ENCODE results near the gene SERGEF.

SERGEF gene

GRCh38 chr11:17794981-17795380 lies 217.9 kb downstream of the SERGEF start:
- no peak for FAIRE-seq
- TF ChIP-seq POU2F2 (IDR thresholded peaks at IDR 0.05; ENCODE audit: low read depth, low read length), result no peak
- TF ChIP-seq SPI1 (IDR thresholded peaks at IDR 0.05; ENCODE audit: low read depth, low read length), result no peak
- TF ChIP-seq POLR2A (IDR thresholded peaks at IDR 0.05; ENCODE audit: low read depth, low read length), result no peak
- TF ChIP-seq POLR2AphosphoS5 (IDR thresholded peaks at IDR 0.05; ENCODE audit: low read depth, low read length), result no peak
- no peak for TF ChIP-seq TAF1 (IDR thresholded peaks at IDR 0.05; ENCODE audit: low read depth, low read length)
- no peak for TF ChIP-seq PAX5 (IDR thresholded peaks at IDR 0.05; ENCODE audit: insufficient read depth, low read length, severe bottlenecking)
- no peak for DNase-seq (ENCODE audit: insufficient read length, low spot score)

DNA sequence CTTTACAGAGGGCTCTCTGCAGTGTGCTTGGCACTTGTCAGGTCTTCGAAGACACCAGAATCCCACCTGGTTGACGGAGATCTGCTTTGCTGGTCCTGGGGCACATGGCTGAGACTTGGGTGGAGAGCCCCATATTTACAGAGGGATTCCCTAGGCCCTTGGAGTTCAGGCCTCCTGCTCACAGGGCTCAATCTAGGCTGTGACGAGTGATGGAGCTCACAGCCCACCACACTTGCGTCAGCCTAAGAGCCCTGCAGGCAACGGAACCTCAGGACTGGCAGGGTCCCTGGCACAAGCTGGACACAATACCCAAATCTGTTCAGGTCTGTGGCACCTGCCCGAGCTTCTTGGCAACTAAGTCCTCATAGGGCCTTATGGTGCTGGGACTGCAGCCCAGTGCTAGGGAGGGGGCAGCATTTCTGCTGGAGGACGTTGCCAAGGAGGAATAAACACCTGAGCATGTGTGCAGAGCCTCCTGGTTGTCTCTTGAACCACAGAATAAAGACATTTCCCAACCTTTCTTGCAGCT lies 219.1 kb downstream of the SERGEF start:
- DNase-seq (ENCODE audit: insufficient read length, low spot score) (no peak), FAIRE-seq (no peak)
- no peak for TF ChIP-seq POLR2AphosphoS5 (IDR thresholded peaks at IDR 0.05; ENCODE audit: low read depth, low read length)

- FAIRE-seq (no peak), DNase-seq (ENCODE audit: insufficient read length, low spot score) (no peak)
- TF ChIP-seq POU2F2 (IDR thresholded peaks at IDR 0.05; ENCODE audit: low read depth, low read length) (no peak), POLR2AphosphoS5 (IDR thresholded peaks at IDR 0.05; ENCODE audit: low read depth, low read length) (no peak), POLR2A (IDR thresholded peaks at IDR 0.05; ENCODE audit: low read depth, low read length) (no peak), TAF1 (IDR thresholded peaks at IDR 0.05; ENCODE audit: low read depth, low read length) (no peak), SPI1 (IDR thresholded peaks at IDR 0.05; ENCODE audit: low read depth, low read length) (no peak)
Measured at GRCh38 chr11:17792161-17792560, 220.7 kb downstream of the SERGEF start.

DNA sequence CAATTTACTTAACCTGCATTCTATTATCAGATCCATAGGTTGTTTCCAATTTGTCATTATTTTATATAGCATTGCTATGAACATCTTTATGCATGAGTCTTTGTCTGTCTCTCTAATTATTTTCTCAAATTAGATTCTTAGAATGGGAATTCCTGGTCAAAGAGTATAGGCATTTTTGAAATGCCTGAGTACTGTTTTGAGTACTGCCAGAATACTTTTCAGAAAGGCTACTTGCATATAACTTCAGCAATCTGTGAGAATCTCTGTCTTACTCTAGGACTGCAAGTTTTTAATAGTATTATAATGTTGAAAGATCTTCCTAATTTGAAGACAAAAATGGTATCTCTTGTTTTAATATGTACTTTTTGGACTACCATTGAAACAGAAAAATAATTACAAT lies 221.7 kb downstream of the SERGEF start:
- TF ChIP-seq POLR2AphosphoS5 (IDR thresholded peaks at IDR 0.05; ENCODE audit: low read depth, low read length) (no peak), POLR2A (IDR thresholded peaks at IDR 0.05; ENCODE audit: low read depth, low read length) (no peak), PAX5 (IDR thresholded peaks at IDR 0.05; ENCODE audit: insufficient read depth, low read length, severe bottlenecking) (no peak)
- FAIRE-seq, result no peak
- no peak for DNase-seq (ENCODE audit: insufficient read length, low spot score)

GRCh38 chr11:17790453-17790852 lies 222.4 kb downstream of the SERGEF start:
- TF ChIP-seq POLR2AphosphoS5 (IDR thresholded peaks at IDR 0.05; ENCODE audit: low read depth, low read length) (no peak), SPI1 (IDR thresholded peaks at IDR 0.05; ENCODE audit: low read depth, low read length) (no peak), PAX5 (IDR thresholded peaks at IDR 0.05; ENCODE audit: insufficient read depth, low read length, severe bottlenecking) (no peak), POU2F2 (IDR thresholded peaks at IDR 0.05; ENCODE audit: low read depth, low read length) (no peak), POLR2A (IDR thresholded peaks at IDR 0.05; ENCODE audit: low read depth, low read length) (no peak), TAF1 (IDR thresholded peaks at IDR 0.05; ENCODE audit: low read depth, low read length) (no peak)
- DNase-seq (ENCODE audit: insufficient read length, low spot score) (no peak), FAIRE-seq (no peak)

- DNase-seq (ENCODE audit: insufficient read length, low spot score), result no peak
- no peak for TF ChIP-seq POLR2AphosphoS5 (IDR thresholded peaks at IDR 0.05; ENCODE audit: low read depth, low read length)
- TF ChIP-seq TAF1 (IDR thresholded peaks at IDR 0.05; ENCODE audit: low read depth, low read length), result no peak
- TF ChIP-seq PAX5 (IDR thresholded peaks at IDR 0.05; ENCODE audit: insufficient read depth, low read length, severe bottlenecking), result no peak
- no peak for TF ChIP-seq SPI1 (IDR thresholded peaks at IDR 0.05; ENCODE audit: low read depth, low read length)
- no peak for TF ChIP-seq POLR2A (IDR thresholded peaks at IDR 0.05; ENCODE audit: low read depth, low read length)
- TF ChIP-seq POU2F2 (IDR thresholded peaks at IDR 0.05; ENCODE audit: low read depth, low read length), result no peak
- no peak for FAIRE-seq
Measured at GRCh38 chr11:17788084-17788483, 224.8 kb downstream of the SERGEF start.

DNA sequence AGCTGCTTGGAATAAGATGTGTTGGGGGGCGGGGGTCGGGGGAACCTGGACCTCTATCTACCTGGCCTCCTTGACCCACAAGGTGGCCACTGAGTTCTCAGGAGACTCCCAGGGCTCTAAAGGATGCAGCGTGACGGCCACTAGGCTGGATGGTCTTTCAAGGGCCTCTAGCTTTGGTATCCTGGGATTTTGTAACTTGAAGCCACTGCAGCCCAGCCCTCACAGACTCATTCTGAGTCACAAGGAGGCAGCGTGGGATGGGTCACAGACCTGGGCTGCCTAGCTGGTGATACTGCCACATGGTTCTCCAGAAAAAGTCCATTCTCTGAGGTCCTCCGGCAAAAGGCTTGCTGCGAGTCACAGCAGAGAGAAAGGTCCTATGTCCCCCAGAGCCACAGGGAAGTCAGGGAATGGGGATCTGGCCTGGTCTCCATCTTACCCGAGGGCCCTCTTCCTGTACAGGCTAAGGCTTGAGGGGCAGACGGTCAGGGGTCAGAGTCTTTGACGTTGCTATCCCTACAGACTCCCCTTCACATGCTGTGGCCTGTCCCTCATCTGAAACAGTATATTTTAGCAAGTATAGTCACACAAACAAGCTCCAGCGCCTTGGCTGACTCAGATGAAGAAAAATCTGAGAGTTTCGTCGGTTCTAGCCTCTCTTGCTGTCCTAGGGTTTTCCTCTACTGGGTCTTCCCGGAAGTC lies 225.9 kb downstream of the SERGEF start:
- FAIRE-seq (no peak), DNase-seq (ENCODE audit: insufficient read length, low spot score) (no peak)
- TF ChIP-seq POLR2A (IDR thresholded peaks at IDR 0.05; ENCODE audit: low read depth, low read length), result no peak
- TF ChIP-seq TAF1 (IDR thresholded peaks at IDR 0.05; ENCODE audit: low read depth, low read length), result no peak
- TF ChIP-seq POLR2AphosphoS5 (IDR thresholded peaks at IDR 0.05; ENCODE audit: low read depth, low read length), result no peak
- no peak for TF ChIP-seq POU2F2 (IDR thresholded peaks at IDR 0.05; ENCODE audit: low read depth, low read length)
- no peak for TF ChIP-seq PAX5 (IDR thresholded peaks at IDR 0.05; ENCODE audit: insufficient read depth, low read length, severe bottlenecking)

GRCh38 chr11:17783878-17784277 lies 229.0 kb downstream of the SERGEF start:
- FAIRE-seq (no peak), DNase-seq (ENCODE audit: insufficient read length, low spot score) (no peak)
- no peak for TF ChIP-seq PAX5 (IDR thresholded peaks at IDR 0.05; ENCODE audit: insufficient read depth, low read length, severe bottlenecking)
- no peak for TF ChIP-seq POLR2AphosphoS5 (IDR thresholded peaks at IDR 0.05; ENCODE audit: low read depth, low read length)
- no peak for TF ChIP-seq SPI1 (IDR thresholded peaks at IDR 0.05; ENCODE audit: low read depth, low read length)
- TF ChIP-seq TAF1 (IDR thresholded peaks at IDR 0.05; ENCODE audit: low read depth, low read length), result no peak
- no peak for TF ChIP-seq POU2F2 (IDR thresholded peaks at IDR 0.05; ENCODE audit: low read depth, low read length)
- TF ChIP-seq POLR2A (IDR thresholded peaks at IDR 0.05; ENCODE audit: low read depth, low read length), result no peak

DNA sequence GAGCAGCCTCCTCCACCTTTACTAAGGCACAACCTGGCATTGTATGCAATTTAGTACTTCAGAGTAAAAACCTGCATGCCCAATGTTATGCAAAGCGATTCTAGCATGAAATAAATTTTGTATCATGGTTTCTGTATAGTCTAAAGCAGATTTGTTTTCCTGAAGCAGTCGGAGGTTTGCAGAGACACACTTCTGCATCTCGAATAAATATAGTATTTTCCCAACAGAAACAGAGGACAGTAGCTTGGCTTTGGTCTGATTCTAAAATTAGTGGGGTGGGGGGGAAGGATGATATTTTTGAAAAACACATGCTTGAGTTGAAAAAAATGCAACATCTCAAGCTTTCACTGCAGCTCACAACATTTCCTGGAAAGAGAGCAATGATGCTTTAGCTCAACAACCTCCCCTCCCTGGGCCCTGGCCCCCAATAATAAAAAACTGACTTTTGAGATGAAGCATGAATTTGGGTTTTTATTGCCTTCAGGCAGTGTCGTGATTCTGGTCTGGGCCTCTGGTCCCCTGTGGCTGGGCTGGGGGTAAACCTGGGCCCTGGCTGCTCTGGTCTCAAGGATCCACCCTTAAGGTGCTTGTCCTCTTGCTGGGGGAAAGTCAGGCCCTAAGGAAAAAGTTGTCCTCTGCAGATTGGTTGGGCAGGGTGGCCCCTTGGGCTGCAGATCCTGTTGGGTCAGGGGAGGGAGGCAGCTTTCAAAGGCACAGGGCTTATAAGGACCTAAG lies 230.1 kb downstream of the SERGEF start:
- TF ChIP-seq POLR2A (IDR thresholded peaks at IDR 0.05; ENCODE audit: low read depth, low read length), result no peak
- no peak for TF ChIP-seq POU2F2 (IDR thresholded peaks at IDR 0.05; ENCODE audit: low read depth, low read length)
- TF ChIP-seq POLR2AphosphoS5 (IDR thresholded peaks at IDR 0.05; ENCODE audit: low read depth, low read length), result no peak
- no peak for TF ChIP-seq TAF1 (IDR thresholded peaks at IDR 0.05; ENCODE audit: low read depth, low read length)
- TF ChIP-seq SPI1 (IDR thresholded peaks at IDR 0.05; ENCODE audit: low read depth, low read length), result no peak
- TF ChIP-seq PAX5 (IDR thresholded peaks at IDR 0.05; ENCODE audit: insufficient read depth, low read length, severe bottlenecking), result no peak
- DNase-seq (ENCODE audit: insufficient read length, low spot score) (no peak), FAIRE-seq (no peak)

GRCh38 chr11:17782145-17782544 lies 230.7 kb downstream of the SERGEF start:
- DNase-seq (ENCODE audit: insufficient read length, low spot score) (no peak), FAIRE-seq (no peak)
- TF ChIP-seq POLR2A (IDR thresholded peaks at IDR 0.05; ENCODE audit: low read depth, low read length), result no peak
- TF ChIP-seq PAX5 (IDR thresholded peaks at IDR 0.05; ENCODE audit: insufficient read depth, low read length, severe bottlenecking), result no peak
- no peak for TF ChIP-seq POU2F2 (IDR thresholded peaks at IDR 0.05; ENCODE audit: low read depth, low read length)
- no peak for TF ChIP-seq SPI1 (IDR thresholded peaks at IDR 0.05; ENCODE audit: low read depth, low read length)
- TF ChIP-seq TAF1 (IDR thresholded peaks at IDR 0.05; ENCODE audit: low read depth, low read length), result no peak
- no peak for TF ChIP-seq POLR2AphosphoS5 (IDR thresholded peaks at IDR 0.05; ENCODE audit: low read depth, low read length)
